ENCODE measurements around the gene PEX1.
"Not testable (repeated sequence)": the region's sequence is repeated elsewhere in the genome, so short reads cannot be mapped to it uniquely, and the experiment has no call there.

PEX1 gene

GRCh38 chr7:92557808-92558362 is 29.6 kb upstream of the PEX1 start:
- Histone ChIP-seq H3K36me3 (ENCODE audit: control insufficient read depth in 4 of 4, insufficient read depth in 4 of 4, low read length in 3 of 4) (peaks cover 4 to 19% (median 8%) of the 10 kb centered on the region in 4 experiments), H3K4me1 (ENCODE audit: control extremely low read depth in 1 of 4, control insufficient read depth in 4 of 4, insufficient read depth in 4 of 4, low read length in 3 of 4) (no peaks in the 10 kb centered on the region), H3K27me3 (replicated peaks in 2 of 5; ENCODE audit: control insufficient read depth in 4 of 5, insufficient read depth in 5 of 5, low read length in 4 of 5) (no peaks in the 10 kb centered on the region), H3K9me3 (ENCODE audit: control extremely low read depth in 1 of 5, control insufficient read depth in 4 of 5, insufficient read depth in 2 of 5, low read depth in 1 of 5, low read length in 4 of 5) (no peaks in the 10 kb centered on the region), H3K27ac (ENCODE audit: insufficient read depth in 1 of 2, low read depth in 1 of 2, low read length in 2 of 2, poor library complexity in 1 of 2, severe bottlenecking in 2 of 2) (no peak overlapping the region), H3K4me3 (ENCODE audit: control insufficient read depth in 1 of 7, extremely low read depth in 1 of 7, insufficient read depth in 4 of 7, low read depth in 2 of 7, low read length in 6 of 7) (no peak overlapping the region)
- WGBS (ENCODE audit: insufficient coverage): 90% methylated on average over 3 of the region's 7 CpGs
- no peak for DNase-seq
- ChIA-PET CTCF (interaction anchor here (0.9 kb wide), 1 partner anchor 28 kb away, joined by 3 read pairs; no protein-coding TSS in a partner anchor), POLR2A (no interaction called here)

GRCh38 chr7:92557249-92557648 is 28.9 kb upstream of the PEX1 start:
- H3K4me3 ChIP-seq (ENCODE audit: control insufficient read depth in 1 of 7, extremely low read depth in 1 of 7, insufficient read depth in 4 of 7, low read depth in 2 of 7, low read length in 6 of 7): no peak overlapping the region
- H3K4me1 ChIP-seq (ENCODE audit: control extremely low read depth in 1 of 4, control insufficient read depth in 4 of 4, insufficient read depth in 4 of 4, low read length in 3 of 4): no peaks in the 10 kb centered on the region
- ChIA-PET CTCF (interaction anchor here (0.9 to 1.3 kb wide), 4 partner anchors 9 to 28 kb away, joined by 3 to 4 read pairs (median 3); no protein-coding TSS in a partner anchor), POLR2A (no interaction called here)
- DNase-seq: no peak
- WGBS (ENCODE audit: insufficient coverage): 100% methylated on average over 1 of the region's 2 CpGs
- H3K27me3 ChIP-seq (replicated peaks in 2 of 5; ENCODE audit: control insufficient read depth in 4 of 5, insufficient read depth in 5 of 5, low read length in 4 of 5): no peaks in the 10 kb centered on the region
- no peaks in the 10 kb centered on the region for H3K9me3 ChIP-seq (ENCODE audit: control extremely low read depth in 1 of 5, control insufficient read depth in 4 of 5, insufficient read depth in 2 of 5, low read depth in 1 of 5, low read length in 4 of 5)
- peaks cover 4 to 13% (median 8%) of the 10 kb centered on the region in 4 experiments for H3K36me3 ChIP-seq (ENCODE audit: control insufficient read depth in 4 of 4, insufficient read depth in 4 of 4, low read length in 3 of 4)
- no peak overlapping the region for H3K27ac ChIP-seq (ENCODE audit: insufficient read depth in 1 of 2, low read depth in 1 of 2, low read length in 2 of 2, poor library complexity in 1 of 2, severe bottlenecking in 2 of 2)

- POLR2A ChIA-PET: no interaction called here
- no peaks in the 10 kb centered on the region for H3K27me3 ChIP-seq (replicated peaks in 2 of 5; ENCODE audit: control insufficient read depth in 4 of 5, insufficient read depth in 5 of 5, low read length in 4 of 5)
- DNase-seq: no peak
- H3K4me3 ChIP-seq (ENCODE audit: control insufficient read depth in 1 of 7, extremely low read depth in 1 of 7, insufficient read depth in 4 of 7, low read depth in 2 of 7, low read length in 6 of 7): no peak overlapping the region
- no peaks in the 10 kb centered on the region for H3K9me3 ChIP-seq (ENCODE audit: control extremely low read depth in 1 of 5, control insufficient read depth in 4 of 5, insufficient read depth in 2 of 5, low read depth in 1 of 5, low read length in 4 of 5)
- no peak overlapping the region for H3K27ac ChIP-seq (ENCODE audit: insufficient read depth in 1 of 2, low read depth in 1 of 2, low read length in 2 of 2, poor library complexity in 1 of 2, severe bottlenecking in 2 of 2)
- CTCF ChIA-PET: no interaction called here
- no peaks in the 10 kb centered on the region for H3K36me3 ChIP-seq (ENCODE audit: control insufficient read depth in 4 of 4, insufficient read depth in 4 of 4, low read length in 3 of 4)
- no peaks in the 10 kb centered on the region for H3K4me1 ChIP-seq (ENCODE audit: control extremely low read depth in 1 of 4, control insufficient read depth in 4 of 4, insufficient read depth in 4 of 4, low read length in 3 of 4)
- WGBS (ENCODE audit: insufficient coverage): 95% methylated on average over 3 of the region's 4 CpGs
Observed at GRCh38 chr7:92550194-92550593, 21.9 kb upstream of the PEX1 start.

- Histone ChIP-seq H3K9me3 (ENCODE audit: control extremely low read depth in 1 of 5, control insufficient read depth in 4 of 5, insufficient read depth in 2 of 5, low read depth in 1 of 5, low read length in 4 of 5) (no peaks in the 10 kb centered on the region), H3K4me1 (ENCODE audit: control extremely low read depth in 1 of 4, control insufficient read depth in 4 of 4, insufficient read depth in 4 of 4, low read length in 3 of 4) (no peaks in the 10 kb centered on the region), H3K27ac (ENCODE audit: insufficient read depth in 1 of 2, low read depth in 1 of 2, low read length in 2 of 2, poor library complexity in 1 of 2, severe bottlenecking in 2 of 2) (no peak overlapping the region), H3K27me3 (replicated peaks in 2 of 5; ENCODE audit: control insufficient read depth in 4 of 5, insufficient read depth in 5 of 5, low read length in 4 of 5) (no peaks in the 10 kb centered on the region), H3K4me3 (ENCODE audit: control insufficient read depth in 1 of 7, extremely low read depth in 1 of 7, insufficient read depth in 4 of 7, low read depth in 2 of 7, low read length in 6 of 7) (no peak overlapping the region), H3K36me3 (ENCODE audit: control insufficient read depth in 4 of 4, insufficient read depth in 4 of 4, low read length in 3 of 4) (no peaks in the 10 kb centered on the region)
- CTCF ChIA-PET: no interaction called here
- POLR2A ChIA-PET: no interaction called here
- 97% methylated on average over 3 of the region's 6 CpGs for WGBS (ENCODE audit: insufficient coverage)
- no peak for DNase-seq
Observed at GRCh38 chr7:92547579-92547978, 19.3 kb upstream of the PEX1 start.

GRCh38 chr7:92546856-92547497 is 18.7 kb upstream of the PEX1 start:
- CTCF ChIA-PET: interaction anchor here (1.0 kb wide), 1 partner anchor 10 kb away, joined by 3 read pairs; no protein-coding TSS in a partner anchor
- Histone ChIP-seq H3K9me3 (ENCODE audit: control extremely low read depth in 1 of 5, control insufficient read depth in 4 of 5, insufficient read depth in 2 of 5, low read depth in 1 of 5, low read length in 4 of 5) (no peaks in the 10 kb centered on the region), H3K27me3 (replicated peaks in 2 of 5; ENCODE audit: control insufficient read depth in 4 of 5, insufficient read depth in 5 of 5, low read length in 4 of 5) (no peaks in the 10 kb centered on the region), H3K4me3 (ENCODE audit: control insufficient read depth in 1 of 7, extremely low read depth in 1 of 7, insufficient read depth in 4 of 7, low read depth in 2 of 7, low read length in 6 of 7) (no peak overlapping the region), H3K27ac (ENCODE audit: insufficient read depth in 1 of 2, low read depth in 1 of 2, low read length in 2 of 2, poor library complexity in 1 of 2, severe bottlenecking in 2 of 2) (no peak overlapping the region), H3K4me1 (ENCODE audit: control extremely low read depth in 1 of 4, control insufficient read depth in 4 of 4, insufficient read depth in 4 of 4, low read length in 3 of 4) (no peaks in the 10 kb centered on the region), H3K36me3 (ENCODE audit: control insufficient read depth in 4 of 4, insufficient read depth in 4 of 4, low read length in 3 of 4) (no peaks in the 10 kb centered on the region)
- POLR2A ChIA-PET: no interaction called here
- WGBS (ENCODE audit: insufficient coverage): 93% methylated on average over 17 of the region's 17 CpGs
- no peak for DNase-seq

GRCh38 chr7:92545116-92545515 is 16.8 kb upstream of the PEX1 start:
- CTCF ChIA-PET; H3K4me1 ChIP-seq (ENCODE audit: control extremely low read depth in 1 of 4, control insufficient read depth in 4 of 4, insufficient read depth in 4 of 4, low read length in 3 of 4); H3K27me3 ChIP-seq (replicated peaks in 2 of 5; ENCODE audit: control insufficient read depth in 4 of 5, insufficient read depth in 5 of 5, low read length in 4 of 5); DNase-seq; H3K9me3 ChIP-seq (ENCODE audit: control extremely low read depth in 1 of 5, control insufficient read depth in 4 of 5, insufficient read depth in 2 of 5, low read depth in 1 of 5, low read length in 4 of 5); POLR2A ChIA-PET; H3K4me3 ChIP-seq (ENCODE audit: control insufficient read depth in 1 of 7, extremely low read depth in 1 of 7, insufficient read depth in 4 of 7, low read depth in 2 of 7, low read length in 6 of 7); H3K36me3 ChIP-seq (ENCODE audit: control insufficient read depth in 4 of 4, insufficient read depth in 4 of 4, low read length in 3 of 4); H3K27ac ChIP-seq (ENCODE audit: insufficient read depth in 1 of 2, low read depth in 1 of 2, low read length in 2 of 2, poor library complexity in 1 of 2, severe bottlenecking in 2 of 2): not testable (repeated sequence)
- 96% methylated on average over 25 of the region's 30 CpGs for WGBS (ENCODE audit: insufficient coverage)

- WGBS (ENCODE audit: insufficient coverage): no CpG with 5 or more reads among the region's 3 CpGs
- H3K9me3 ChIP-seq (ENCODE audit: control extremely low read depth in 1 of 5, control insufficient read depth in 4 of 5, insufficient read depth in 2 of 5, low read depth in 1 of 5, low read length in 4 of 5); H3K27me3 ChIP-seq (replicated peaks in 2 of 5; ENCODE audit: control insufficient read depth in 4 of 5, insufficient read depth in 5 of 5, low read length in 4 of 5); H3K4me1 ChIP-seq (ENCODE audit: control extremely low read depth in 1 of 4, control insufficient read depth in 4 of 4, insufficient read depth in 4 of 4, low read length in 3 of 4); H3K4me3 ChIP-seq (ENCODE audit: control insufficient read depth in 1 of 7, extremely low read depth in 1 of 7, insufficient read depth in 4 of 7, low read depth in 2 of 7, low read length in 6 of 7); POLR2A ChIA-PET; DNase-seq; CTCF ChIA-PET; H3K27ac ChIP-seq (ENCODE audit: insufficient read depth in 1 of 2, low read depth in 1 of 2, low read length in 2 of 2, poor library complexity in 1 of 2, severe bottlenecking in 2 of 2); H3K36me3 ChIP-seq (ENCODE audit: control insufficient read depth in 4 of 4, insufficient read depth in 4 of 4, low read length in 3 of 4): not testable (repeated sequence)
Observed at GRCh38 chr7:92543542-92543941, 15.2 kb upstream of the PEX1 start.
